D721Med (cell line): ENCODE data around the gene TPO.
"Not testable (repeated sequence)": the region's sequence is repeated elsewhere in the genome, so short reads cannot be mapped to it uniquely, and the experiment has no call there.

ENCODE experiments used
- DNase-seq: peaks from one replicate; pipeline ENCODE4 v3.0.0; 2011; ENCODE audit warnings: low spot score; ENCODE audit not compliant: insufficient read length
- FAIRE-seq: peaks from 2 replicates; lab custom pipeline; 2011; peaks lifted over from hg19 to GRCh38; lab: Jason Lieb, UNC
- TF ChIP-seq, protein P1 (sequence below): IDR thresholded peaks from 2 replicates; pipeline ENCODE4 v1.5.1; 2012; ENCODE audit warnings: mild to moderate bottlenecking, control low read depth; ENCODE audit not compliant: insufficient read depth; ENCODE audit errors: missing control alignments

Gene TPO

DNA sequence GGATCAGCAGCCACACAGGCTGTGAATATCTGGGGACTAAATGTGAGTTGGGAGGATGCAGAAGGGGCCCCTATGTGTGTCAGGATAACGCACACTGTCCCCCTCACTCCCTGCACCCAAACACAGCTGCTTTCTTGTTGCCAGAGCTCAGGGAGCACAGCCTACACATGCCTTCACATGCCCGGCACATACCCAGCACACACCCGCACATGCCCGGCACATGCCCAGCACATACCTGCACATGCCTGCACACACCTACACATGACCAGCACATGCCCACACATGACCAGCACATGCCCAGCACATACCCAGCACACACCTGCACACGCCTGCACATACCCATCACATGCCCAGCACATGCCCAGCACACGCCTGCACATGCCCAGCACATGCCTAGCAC, 75.6 kb downstream of the TPO start:
- TF ChIP-seq, protein P1, sequence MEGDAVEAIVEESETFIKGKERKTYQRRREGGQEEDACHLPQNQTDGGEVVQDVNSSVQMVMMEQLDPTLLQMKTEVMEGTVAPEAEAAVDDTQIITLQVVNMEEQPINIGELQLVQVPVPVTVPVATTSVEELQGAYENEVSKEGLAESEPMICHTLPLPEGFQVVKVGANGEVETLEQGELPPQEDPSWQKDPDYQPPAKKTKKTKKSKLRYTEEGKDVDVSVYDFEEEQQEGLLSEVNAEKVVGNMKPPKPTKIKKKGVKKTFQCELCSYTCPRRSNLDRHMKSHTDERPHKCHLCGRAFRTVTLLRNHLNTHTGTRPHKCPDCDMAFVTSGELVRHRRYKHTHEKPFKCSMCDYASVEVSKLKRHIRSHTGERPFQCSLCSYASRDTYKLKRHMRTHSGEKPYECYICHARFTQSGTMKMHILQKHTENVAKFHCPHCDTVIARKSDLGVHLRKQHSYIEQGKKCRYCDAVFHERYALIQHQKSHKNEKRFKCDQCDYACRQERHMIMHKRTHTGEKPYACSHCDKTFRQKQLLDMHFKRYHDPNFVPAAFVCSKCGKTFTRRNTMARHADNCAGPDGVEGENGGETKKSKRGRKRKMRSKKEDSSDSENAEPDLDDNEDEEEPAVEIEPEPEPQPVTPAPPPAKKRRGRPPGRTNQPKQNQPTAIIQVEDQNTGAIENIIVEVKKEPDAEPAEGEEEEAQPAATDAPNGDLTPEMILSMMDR = no peak
- DNase-seq (no peak), FAIRE-seq (no peak)

- TF ChIP-seq, protein P1 = no peak
- FAIRE-seq = no peak
- DNase-seq = no peak
Observed at GRCh38 chr2:1489486-1489885, 76.2 kb downstream of the TPO start.

GRCh38 chr2:1490381-1490780, 77.1 kb downstream of the TPO start:
- DNase-seq, FAIRE-seq: not testable (repeated sequence)

DNA sequence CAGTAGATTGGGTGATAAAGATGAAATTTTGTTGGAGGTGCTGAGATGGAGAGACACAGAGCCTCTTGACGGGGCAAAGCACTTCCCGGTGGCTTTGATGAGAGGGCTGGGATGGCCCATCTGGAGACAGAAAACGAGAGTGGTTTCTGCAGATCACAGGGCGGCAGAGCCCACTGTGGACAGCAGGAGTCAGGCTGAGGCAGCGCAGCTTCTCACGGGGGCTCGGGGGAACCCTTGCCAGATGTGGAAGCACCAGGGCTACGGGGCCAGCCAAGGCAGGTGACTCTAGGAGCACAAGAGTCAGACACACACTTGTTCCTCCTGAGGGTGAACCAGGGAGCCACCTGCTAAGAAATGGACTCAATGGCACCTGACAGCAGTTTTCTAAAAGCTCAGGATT, 78.5 kb downstream of the TPO start:
- no peak for DNase-seq
- TF ChIP-seq, protein P1 = no peak
- no peak for FAIRE-seq

GRCh38 chr2:1492231-1492630, 79.0 kb downstream of the TPO start:
- not testable (repeated sequence) for FAIRE-seq

GRCh38 chr2:1492711-1493430, 79.6 kb downstream of the TPO start:
- TF ChIP-seq, protein P1 = no peak
- no peak for DNase-seq

More at GRCh38 chr2:1492231-1492630, 79.0 kb downstream of the TPO start:
- DNase-seq = not testable (repeated sequence)

GRCh38 chr2:1493431-1494126, 80.3 kb downstream of the TPO start:
- TF ChIP-seq, protein P1 = no peak
- FAIRE-seq = no peak
- no peak for DNase-seq

More at GRCh38 chr2:1492711-1493430, 79.6 kb downstream of the TPO start:
- no peak for FAIRE-seq

GRCh38 chr2:1494257-1494656, 81.0 kb downstream of the TPO start:
- no peak for FAIRE-seq
- TF ChIP-seq, protein P1 = no peak

More at GRCh38 chr2:1494257-1494656, 81.0 kb downstream of the TPO start:
- DNase-seq = no peak
